GM19452 (cell line): ENCODE measurements around the gene PDE1A.
A peak's percentile ranks its signal among the peaks of the same experiment; 100 is the strongest.
"Not testable (repeated sequence)": the region's sequence is repeated elsewhere in the genome, so short reads cannot be mapped to it uniquely, and the experiment has no call there.

Experiments used
- ATAC-seq: cut with Tn5 transposase; IDR thresholded peaks from one replicate; pipeline ENCODE4 v1.9.1; 2021; ENCODE audit not compliant: unreplicated experiment

PDE1A gene

GRCh38 chr2:182281276-182281675 is 145.6 kb downstream of the PDE1A start:
- ATAC-seq, result no peak

GRCh38 chr2:182280118-182280517 is 146.7 kb downstream of the PDE1A start:
- no peak for ATAC-seq

- ATAC-seq, result not testable (repeated sequence)
Measured at GRCh38 chr2:182276662-182277061, 150.2 kb downstream of the PDE1A start.

- no peak for ATAC-seq
Measured at GRCh38 chr2:182267971-182268370, 158.9 kb downstream of the PDE1A start.

- no peak for ATAC-seq
Measured at GRCh38 chr2:182266909-182267308, 159.9 kb downstream of the PDE1A start.

- ATAC-seq, result no peak
Measured at GRCh38 chr2:182265718-182266117, 161.1 kb downstream of the PDE1A start.

GRCh38 chr2:182261860-182262387 is 164.9 kb downstream of the PDE1A start:
- ATAC-seq, result no peak

- no peak for ATAC-seq
Measured at GRCh38 chr2:182259629-182260150, 167.1 kb downstream of the PDE1A start.

GRCh38 chr2:182252534-182252933 is 174.3 kb downstream of the PDE1A start:
- no peak for ATAC-seq

- no peak for ATAC-seq
Measured at GRCh38 chr2:182248898-182249297, 177.9 kb downstream of the PDE1A start.

- no peak for ATAC-seq
Measured at GRCh38 chr2:182248362-182248761, 178.5 kb downstream of the PDE1A start.

- no peak for ATAC-seq
Measured at GRCh38 chr2:182247831-182248230, 179.0 kb downstream of the PDE1A start.

GRCh38 chr2:182245963-182246362 is 180.9 kb downstream of the PDE1A start:
- ATAC-seq, result peak; percentile 47

- no peak for ATAC-seq
Measured at GRCh38 chr2:182242609-182243008, 184.2 kb downstream of the PDE1A start.

GRCh38 chr2:182241936-182242335 is 184.9 kb downstream of the PDE1A start:
- ATAC-seq, result no peak

- peak; percentile 100 for ATAC-seq
Measured at GRCh38 chr2:182240862-182241371, 185.9 kb downstream of the PDE1A start.

- no peak for ATAC-seq
Measured at GRCh38 chr2:182230561-182230960, 196.3 kb downstream of the PDE1A start.

GRCh38 chr2:182229297-182229696 is 197.5 kb downstream of the PDE1A start:
- no peak for ATAC-seq

- ATAC-seq, result no peak
Measured at GRCh38 chr2:182228741-182229140, 198.1 kb downstream of the PDE1A start.

- ATAC-seq, result no peak
Measured at GRCh38 chr2:182228073-182228473, 198.8 kb downstream of the PDE1A start.

- ATAC-seq, result no peak
Measured at GRCh38 chr2:182226807-182227206, 200.0 kb downstream of the PDE1A start.

GRCh38 chr2:182224669-182225068 is 202.2 kb downstream of the PDE1A start:
- no peak for ATAC-seq

- no peak for ATAC-seq
Measured at GRCh38 chr2:182220998-182221397, 205.8 kb downstream of the PDE1A start.
